Neural cell (in vitro differentiated cells): ENCODE results near the gene PGBD4.

ENCODE experiments used
- CTCF ChIP-seq: fragments of 450-650 bp; IDR thresholded peaks from 2 replicates; pipeline ENCODE4 v1.5.1; 2014; ENCODE audit warnings: antibody characterized with exemption, mild to moderate bottlenecking, moderate library complexity; ENCODE audit not compliant: poor library complexity, severe bottlenecking
- EP300 ChIP-seq: fragments of 450-650 bp; conservative IDR thresholded peaks from 2 replicates; pipeline ENCODE4 v1.6.1; 2014; ENCODE audit warnings: antibody characterized with exemption, mild to moderate bottlenecking, moderate library complexity; ENCODE audit not compliant: poor library complexity, severe bottlenecking
- EZH2 ChIP-seq: fragments of 200-600, 300-800 bp; shearing (Covaris generic), sonication (generic); IDR thresholded peaks from 2 replicates; pipeline ENCODE4 v1.6.1; 2014; ENCODE audit warnings: antibody characterized with exemption, low read length, borderline replicate concordance, mild to moderate bottlenecking; ENCODE audit not compliant: insufficient read depth, poor library complexity, severe bottlenecking
- MXI1 ChIP-seq: fragments of 450-650 bp; conservative IDR thresholded peaks from 2 replicates; pipeline ENCODE4 v1.6.1; 2014; ENCODE audit warnings: antibody characterized with exemption, mild to moderate bottlenecking; ENCODE audit not compliant: poor library complexity, severe bottlenecking
- POLR2AphosphoS5 ChIP-seq: IDR thresholded peaks from 2 replicates; pipeline ENCODE4 v1.6.1; 2012
- RAD21 ChIP-seq: fragments of 450-650 bp; conservative IDR thresholded peaks from 2 replicates; pipeline ENCODE4 v1.6.1; 2014; ENCODE audit warnings: antibody characterized with exemption, mild to moderate bottlenecking, moderate library complexity
- TAF1 ChIP-seq: IDR thresholded peaks from 2 replicates; pipeline ENCODE4 v1.6.1; 2012; ENCODE audit warnings: low read depth
- TF ChIP-seq, protein P1 (sequence below): IDR thresholded peaks from 2 replicates; pipeline ENCODE4 v1.6.1; 2012; ENCODE audit warnings: borderline replicate concordance

DNA sequence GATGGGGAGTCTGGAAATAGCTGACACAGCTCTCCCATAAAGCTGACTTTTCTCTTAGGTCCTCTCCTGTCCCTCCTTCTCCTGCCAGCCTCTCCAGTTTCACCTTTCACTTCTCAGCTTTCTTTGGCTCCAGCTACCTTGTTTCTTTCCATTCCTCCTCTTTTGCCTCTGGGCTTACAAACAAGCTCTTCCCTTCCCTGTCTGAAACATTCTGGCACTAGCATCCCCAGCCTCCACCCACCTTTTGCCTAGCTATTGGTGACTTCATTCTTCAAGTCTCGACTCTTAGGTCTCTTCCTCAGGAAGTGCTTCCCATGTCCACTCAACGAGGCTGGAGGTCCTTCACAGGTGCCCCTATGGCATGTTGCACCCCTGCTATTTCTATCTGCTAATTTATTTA is 42.4 kb upstream of the PGBD4 start:
- TF ChIP-seq MXI1 (no peak), CTCF (no peak), TAF1 (no peak), EZH2 (no peak), RAD21 (no peak), POLR2AphosphoS5 (no peak), EP300 (no peak)
- TF ChIP-seq, protein P1, sequence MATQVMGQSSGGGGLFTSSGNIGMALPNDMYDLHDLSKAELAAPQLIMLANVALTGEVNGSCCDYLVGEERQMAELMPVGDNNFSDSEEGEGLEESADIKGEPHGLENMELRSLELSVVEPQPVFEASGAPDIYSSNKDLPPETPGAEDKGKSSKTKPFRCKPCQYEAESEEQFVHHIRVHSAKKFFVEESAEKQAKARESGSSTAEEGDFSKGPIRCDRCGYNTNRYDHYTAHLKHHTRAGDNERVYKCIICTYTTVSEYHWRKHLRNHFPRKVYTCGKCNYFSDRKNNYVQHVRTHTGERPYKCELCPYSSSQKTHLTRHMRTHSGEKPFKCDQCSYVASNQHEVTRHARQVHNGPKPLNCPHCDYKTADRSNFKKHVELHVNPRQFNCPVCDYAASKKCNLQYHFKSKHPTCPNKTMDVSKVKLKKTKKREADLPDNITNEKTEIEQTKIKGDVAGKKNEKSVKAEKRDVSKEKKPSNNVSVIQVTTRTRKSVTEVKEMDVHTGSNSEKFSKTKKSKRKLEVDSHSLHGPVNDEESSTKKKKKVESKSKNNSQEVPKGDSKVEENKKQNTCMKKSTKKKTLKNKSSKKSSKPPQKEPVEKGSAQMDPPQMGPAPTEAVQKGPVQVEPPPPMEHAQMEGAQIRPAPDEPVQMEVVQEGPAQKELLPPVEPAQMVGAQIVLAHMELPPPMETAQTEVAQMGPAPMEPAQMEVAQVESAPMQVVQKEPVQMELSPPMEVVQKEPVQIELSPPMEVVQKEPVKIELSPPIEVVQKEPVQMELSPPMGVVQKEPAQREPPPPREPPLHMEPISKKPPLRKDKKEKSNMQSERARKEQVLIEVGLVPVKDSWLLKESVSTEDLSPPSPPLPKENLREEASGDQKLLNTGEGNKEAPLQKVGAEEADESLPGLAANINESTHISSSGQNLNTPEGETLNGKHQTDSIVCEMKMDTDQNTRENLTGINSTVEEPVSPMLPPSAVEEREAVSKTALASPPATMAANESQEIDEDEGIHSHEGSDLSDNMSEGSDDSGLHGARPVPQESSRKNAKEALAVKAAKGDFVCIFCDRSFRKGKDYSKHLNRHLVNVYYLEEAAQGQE, result no peak
